AG09319 (cell line): ENCODE measurements around the gene RAMP1.
"Not testable (repeated sequence)": the region's sequence is repeated elsewhere in the genome, so short reads cannot be mapped to it uniquely, and the experiment has no call there.

ENCODE experiments used
- DNase-seq: peaks from one replicate; pipeline ENCODE4 v3.0.0-alpha.2; 2010; ENCODE audit warnings: low read depth; ENCODE audit errors: extremely low read depth
- CTCF ChIP-seq: IDR thresholded peaks from 2 replicates; pipeline ENCODE4 v1.5.1; 2011; ENCODE audit warnings: low read depth, mild to moderate bottlenecking, inconsistent platforms, low read length, moderate library complexity

Gene RAMP1

GRCh38 chr2:237824085-237824484 lies 35.3 kb upstream of the RAMP1 start:
- TF ChIP-seq CTCF, result no peak
- no peak for DNase-seq

GRCh38 chr2:237827421-237827987 lies 31.9 kb upstream of the RAMP1 start:
- TF ChIP-seq CTCF, result no peak
- no peak for DNase-seq

DNA sequence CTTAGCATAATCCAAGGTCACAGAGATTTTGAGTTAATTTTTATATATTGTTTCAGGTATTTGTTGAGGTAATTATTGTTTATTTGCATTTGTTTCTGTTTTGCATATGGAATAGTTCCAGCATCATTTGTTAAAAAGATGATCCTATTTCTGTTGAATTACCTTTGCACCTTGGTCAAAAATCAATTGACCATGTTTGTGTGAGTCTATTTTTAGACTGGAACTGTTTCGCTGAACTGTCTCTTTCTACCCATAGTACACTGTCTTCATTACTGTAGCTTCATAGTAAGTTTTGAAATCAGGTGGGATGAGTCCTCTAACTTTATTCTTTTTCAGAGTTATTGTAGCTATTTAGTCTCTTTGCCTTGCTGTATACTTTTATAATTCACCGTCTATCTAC lies 28.9 kb upstream of the RAMP1 start:
- TF ChIP-seq CTCF, result no peak
- DNase-seq, result no peak

GRCh38 chr2:237833546-237833945 lies 25.9 kb upstream of the RAMP1 start:
- DNase-seq, result no peak
- no peak for TF ChIP-seq CTCF

- TF ChIP-seq CTCF, result no peak
- no peak for DNase-seq
Observed at GRCh38 chr2:237835372-237835771, 24.1 kb upstream of the RAMP1 start.

GRCh38 chr2:237841051-237841450 lies 18.4 kb upstream of the RAMP1 start:
- no peak for TF ChIP-seq CTCF
- no peak for DNase-seq

DNA sequence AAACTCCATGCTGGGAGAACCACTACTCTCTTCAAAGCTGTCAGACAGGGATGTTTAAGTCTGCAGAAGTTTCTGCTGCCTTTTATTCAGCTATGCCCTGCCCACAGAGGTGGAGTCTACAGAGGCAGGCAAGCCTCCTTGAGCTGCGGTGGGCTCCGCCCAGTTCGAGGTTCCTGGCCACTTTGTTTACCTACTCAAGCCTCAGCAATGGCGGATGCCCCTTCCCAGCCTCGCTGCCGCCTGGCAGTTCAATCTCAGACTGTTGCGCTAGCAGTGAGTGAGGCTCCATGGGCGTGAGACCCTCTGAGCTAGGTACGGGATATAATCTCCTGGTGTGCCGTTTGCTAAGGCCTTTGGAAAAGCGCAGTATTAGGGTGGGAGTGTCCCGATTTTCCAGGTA lies 10.5 kb upstream of the RAMP1 start:
- not testable (repeated sequence) for DNase-seq

DNA sequence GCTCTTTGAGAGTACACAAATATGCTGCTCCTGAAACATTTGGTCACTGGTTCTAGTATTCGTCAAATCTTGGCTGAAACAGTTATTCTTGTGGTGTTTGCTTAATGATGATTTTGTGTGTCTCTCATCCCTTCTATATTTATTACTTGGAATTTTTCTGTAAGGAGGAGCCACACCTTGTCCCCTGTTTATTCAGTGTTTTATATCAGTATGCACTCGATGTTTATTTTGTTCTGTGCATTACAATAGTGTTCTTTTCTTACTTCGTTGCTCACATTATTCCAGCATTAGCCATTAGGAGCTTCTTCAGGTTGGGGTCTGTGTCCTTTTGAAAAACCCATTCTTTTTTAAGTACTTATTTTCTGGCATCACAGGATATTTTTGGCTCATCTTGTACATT lies 5.1 kb upstream of the RAMP1 start:
- no peak for DNase-seq
- TF ChIP-seq CTCF, result no peak
